DOHH2 (cell line): ENCODE data around the gene TSPAN10.

Experiments
- H3F3A ChIP-seq: fragments of 200-600 bp; sonication (generic), shearing (Covaris generic); 2 replicates; pipeline ENCODE4 v1.6.0; 2016; ENCODE audit warnings: antibody characterized with exemption, mild to moderate bottlenecking; ENCODE audit not compliant: control insufficient read depth, insufficient read depth
- H3K27ac ChIP-seq: fragments of 200-600 bp; sonication (generic); 2 replicates; pipeline ENCODE4 v1.5.1; 2014; ENCODE audit warnings: low read depth, mild to moderate bottlenecking, low read length, moderate library complexity
- H3K27me3 ChIP-seq: fragments of 200-600 bp; sonication (generic); 2 replicates; pipeline ENCODE4 v1.6.1; 2014; ENCODE audit warnings: mild to moderate bottlenecking, low read length, mixed read lengths; ENCODE audit not compliant: control insufficient read depth
- H3K36me3 ChIP-seq: fragments of 200-600 bp; sonication (generic); 2 replicates; pipeline ENCODE4 v1.6.1; 2014; ENCODE audit warnings: mild to moderate bottlenecking, low read length, moderate library complexity, mixed read lengths; ENCODE audit not compliant: control insufficient read depth
- H3K4me1 ChIP-seq: fragments of 200-600 bp; sonication (generic); 2 replicates; pipeline ENCODE4 v1.6.1; 2014; ENCODE audit warnings: mild to moderate bottlenecking, low read length, mixed read lengths; ENCODE audit not compliant: control insufficient read depth
- H3K4me2 ChIP-seq: fragments of 200-600 bp; sonication (generic); 2 replicates; pipeline ENCODE4 v1.6.0; 2014; ENCODE audit warnings: mild to moderate bottlenecking, low read length, moderate library complexity
- H3K4me3 ChIP-seq: fragments of 200-600 bp; sonication (generic); 2 replicates; pipeline ENCODE4 v1.5.1; 2014; ENCODE audit warnings: mild to moderate bottlenecking, low read length, mixed read lengths
- H3K79me2 ChIP-seq: fragments of 200-600 bp; sonication (generic); 2 replicates; pipeline ENCODE4 v1.6.1; 2014; ENCODE audit warnings: mild to moderate bottlenecking, low read length, mixed read lengths; ENCODE audit not compliant: control insufficient read depth
- H3K9me2 ChIP-seq: fragments of 200-600 bp; sonication (generic); replicated peaks from 2 replicates; pipeline ENCODE4 v1.6.1; 2014; ENCODE audit warnings: mild to moderate bottlenecking, low read length, mixed read lengths; ENCODE audit not compliant: control insufficient read depth
- H3K9me3 ChIP-seq: fragments of 200-600 bp; sonication (generic); 2 replicates; pipeline ENCODE4 v1.6.1; 2014; ENCODE audit warnings: antibody characterized with exemption, low read length, mixed read lengths; ENCODE audit not compliant: control insufficient read depth, insufficient read depth
- H4K20me1 ChIP-seq: fragments of 200-600 bp; sonication (generic); 2 replicates; pipeline ENCODE4 v1.6.0; 2014; ENCODE audit warnings: low read depth, mild to moderate bottlenecking, antibody characterized with exemption, low read length, moderate library complexity; ENCODE audit not compliant: control insufficient read depth, insufficient read depth
- CTCF ChIP-seq: fragments of 200-600 bp; sonication (generic); IDR thresholded peaks from one replicate; pipeline ENCODE4 v1.5.1; 2014; ENCODE audit warnings: antibody characterized with exemption, mild to moderate bottlenecking, low read depth, low read length; ENCODE audit not compliant: poor library complexity, severe bottlenecking
- EZH2phosphoT487 ChIP-seq: fragments of 200-600 bp; sonication (generic); IDR thresholded peaks from 2 replicates; pipeline ENCODE4 v1.6.1; 2017; ENCODE audit warnings: borderline replicate concordance, mild to moderate bottlenecking, antibody characterized with exemption, low read length, moderate library complexity, mixed read lengths

Gene TSPAN10

DNA sequence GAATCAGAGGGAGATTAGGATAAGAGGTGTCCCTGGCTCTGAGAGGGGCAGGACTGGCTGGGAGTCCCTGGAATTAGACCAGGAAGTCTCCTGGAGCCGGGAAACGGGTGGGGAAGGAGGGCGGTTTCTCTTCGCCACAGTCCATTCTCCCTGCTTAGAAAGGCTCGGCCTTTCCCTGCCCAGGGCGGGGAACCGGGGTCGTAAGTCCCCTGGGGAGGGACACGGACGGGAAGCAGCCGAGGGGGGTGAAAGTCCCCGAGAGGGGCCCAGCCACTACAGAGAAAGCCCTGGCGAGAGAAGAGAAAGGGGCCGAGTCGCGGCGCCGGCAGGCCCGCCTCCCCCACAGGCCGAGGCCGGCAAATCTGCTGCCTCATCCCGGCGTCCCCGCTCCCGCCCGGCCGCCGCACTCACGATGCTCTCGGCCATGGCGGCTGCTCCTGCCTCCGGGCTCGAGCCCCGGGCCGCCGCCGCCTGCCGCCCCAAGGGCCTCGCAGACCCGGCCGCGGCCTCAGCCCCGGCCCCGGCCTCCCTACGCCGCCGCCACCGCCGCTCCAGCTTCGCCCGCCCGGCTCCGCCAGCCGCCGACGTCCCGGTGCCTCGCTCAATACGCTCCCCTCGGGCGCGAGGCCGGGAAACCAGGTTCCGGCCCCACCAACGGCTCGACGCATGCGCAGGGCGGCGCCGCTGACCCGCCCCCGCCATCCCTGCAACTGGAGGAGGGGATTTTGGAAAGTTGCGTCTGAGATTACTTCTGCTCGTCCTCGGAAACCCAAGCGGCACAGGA is at the start of gene TSPAN10, which contains the start of gene NPLOC4:
Gene TSPAN10, plus strand, starts transcription at position 692 of the 784 bp plus-strand sequence. CDS start 5,217 bp downstream, outside the sequence.
Gene NPLOC4, minus strand, starts transcription at position 608 of the 784 bp plus-strand sequence. Its CDS starts 182 bp downstream, at position 426.
- H3K4me1 ChIP-seq, result peaks cover 36% of the 10 kb centered on the region
- H3K4me3 ChIP-seq, result peak within 1 kb of the TSS; percentile 91
- H3K79me2 ChIP-seq, result peaks cover 51% of the 10 kb centered on the region
- H4K20me1 ChIP-seq, result no peaks in the 10 kb centered on the region; the same call in 1 of the 2 replicates
- H3K9me2 ChIP-seq, result no peaks in the 10 kb centered on the region
- no peaks in the 10 kb centered on the region for H3K27me3 ChIP-seq
- no peak for TF ChIP-seq CTCF
- TF ChIP-seq EZH2phosphoT487, result no peak
- H3K27ac ChIP-seq, result peak within 1 kb of the TSS; percentile 73
- peaks cover 25% of the 10 kb centered on the region for H3K36me3 ChIP-seq
- no peaks in the 10 kb centered on the region for H3K9me3 ChIP-seq
- peak within 1 kb of the TSS; percentile 89 for H3K4me2 ChIP-seq
- H3F3A ChIP-seq, result peaks cover 14% of the 10 kb centered on the region

DNA sequence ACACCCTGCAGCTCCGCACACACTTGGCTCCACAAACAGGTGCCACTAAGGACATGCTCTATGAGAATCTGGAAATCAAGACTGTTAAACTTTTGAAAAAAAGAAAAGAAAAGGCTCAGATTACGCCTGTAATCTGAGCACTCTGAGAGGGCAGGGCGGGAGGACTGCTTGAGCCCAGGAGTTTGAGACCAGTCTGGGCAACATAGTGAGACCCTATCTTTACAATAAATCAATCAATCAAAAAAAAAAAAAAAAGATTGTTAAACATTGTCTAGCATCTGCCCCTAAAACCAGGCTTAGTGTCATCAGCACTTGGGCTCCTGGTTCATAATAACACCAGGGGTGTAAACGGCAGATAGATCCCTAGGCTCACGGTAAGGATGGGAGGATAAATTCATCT is 47.4 kb upstream of the TSPAN10 start:
- Histone ChIP-seq H3K4me1 (no peaks in the 10 kb centered on the region), H3K9me2 (no peaks in the 10 kb centered on the region), H3K79me2 (no peaks in the 10 kb centered on the region), H3F3A (no peaks in the 10 kb centered on the region), H3K4me2 (no peak overlapping the region), H3K4me3 (no peak overlapping the region), H3K27me3 (no peaks in the 10 kb centered on the region), H3K27ac (no peak overlapping the region), H3K9me3 (no peaks in the 10 kb centered on the region), H4K20me1 (peaks cover 3% of the 10 kb centered on the region; the same call in 1 of the 2 replicates), H3K36me3 (peaks cover 82% of the 10 kb centered on the region)
- TF ChIP-seq EZH2phosphoT487 (no peak), CTCF (no peak)

DNA sequence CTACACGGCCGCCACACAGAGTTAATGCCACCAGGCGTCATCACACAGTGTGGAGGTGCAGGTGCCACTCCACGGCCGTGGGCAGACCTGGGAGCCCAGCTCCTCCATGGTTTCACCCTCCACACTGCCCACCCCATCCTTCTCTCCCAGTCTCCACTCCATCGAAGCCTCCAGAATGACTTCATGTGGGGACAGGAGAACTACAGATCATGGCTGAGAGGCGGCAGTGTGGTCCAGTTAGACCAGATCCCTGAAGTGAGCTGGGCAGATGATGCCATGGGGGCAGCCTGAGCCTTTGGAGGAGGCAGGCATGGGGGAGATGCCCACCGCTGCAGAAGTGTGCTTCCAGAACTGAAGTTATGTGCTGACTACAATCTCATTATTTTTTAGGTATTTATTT is 46.9 kb upstream of the TSPAN10 start:
- H4K20me1 ChIP-seq, result peaks cover 3% of the 10 kb centered on the region; the same call in 1 of the 2 replicates
- no peaks in the 10 kb centered on the region for H3F3A ChIP-seq
- H3K27me3 ChIP-seq, result no peaks in the 10 kb centered on the region
- H3K27ac ChIP-seq, result no peak overlapping the region
- no peak overlapping the region for H3K4me2 ChIP-seq
- H3K4me3 ChIP-seq, result no peak overlapping the region
- no peaks in the 10 kb centered on the region for H3K4me1 ChIP-seq
- no peak for TF ChIP-seq CTCF
- no peak for TF ChIP-seq EZH2phosphoT487
- H3K36me3 ChIP-seq, result peaks cover 83% of the 10 kb centered on the region
- no peaks in the 10 kb centered on the region for H3K9me3 ChIP-seq
- no peaks in the 10 kb centered on the region for H3K79me2 ChIP-seq
- no peaks in the 10 kb centered on the region for H3K9me2 ChIP-seq
